AG04450 (cell line): ENCODE data around the gene EFCAB10. TPM values are rescaled to one million over a fixed set of nuclear protein-coding genes. Genes with fewer than 3 reads are reported as not detected.
A peak's percentile ranks its signal among the peaks of the same experiment; 100 is the strongest.

Source experiments
- CTCF ChIA-PET: fragments of 300-600, 350-600 bp; formaldehyde crosslinking; extraction: SDS; loops from one replicate; lab custom pipeline; 2022; ENCODE audit warnings: antibody characterized with exemption, inconsistent platforms; lab: Charles Lee
- POLR2A ChIA-PET: fragments of 350-600 bp; formaldehyde crosslinking; extraction: SDS; loops from one replicate; lab custom pipeline; 2021; ENCODE audit warnings: antibody characterized with exemption, inconsistent platforms; lab: Yijun Ruan, JAX
- DNase-seq: peaks from one replicate; pipeline ENCODE4 v3.0.0-alpha.2; 2011; ENCODE audit warnings: low read depth, low spot score
- H3K27ac ChIP-seq: one replicate; pipeline ENCODE4 v1.5.1; 2012; ENCODE audit warnings: low read depth, low read length, control low read depth
- H3K27me3 ChIP-seq: one replicate; pipeline ENCODE4 v1.6.0; 2012; ENCODE audit warnings: low read length; ENCODE audit not compliant: control insufficient read depth, insufficient read depth
- H3K4me3 ChIP-seq: 2 replicates; pipeline ENCODE4 v1.5.1; 2011; ENCODE audit warnings: mild to moderate bottlenecking, low read depth, low read length, control low read depth
- H3K9me3 ChIP-seq: 2 replicates; pipeline ENCODE4 v1.5.1; 2012; ENCODE audit warnings: low read length; ENCODE audit not compliant: control insufficient read depth, insufficient read depth
- CTCF ChIP-seq: IDR thresholded peaks from 2 replicates; pipeline ENCODE4 v1.5.1; 2011; ENCODE audit warnings: low read depth, low read length, control low read depth, inconsistent platforms
- polyA minus RNA-seq: library from RNA; depleted of rRNA, polyadenylated mRNA; stranded (reverse); fragments of >200 nt; gene quantifications from 2 replicates; pipeline ENCODE4 v1.2.3, GENCODE V29; 2011; rRNA and poly(A)+ RNA removed
- polyA plus RNA-seq: library from polyadenylated mRNA; depleted of rRNA; stranded (reverse); fragments of >200 nt; gene quantifications from 2 replicates; pipeline ENCODE4 v1.2.3, GENCODE V29; 2011; rRNA removed

The EFCAB10 gene
- not detected in 2 replicates for polyA plus RNA-seq
- polyA minus RNA-seq = not detected in 2 replicates

GRCh38 chr7:105581066-105581811 is at the start of gene EFCAB10:
Gene EFCAB10, minus strand, starts transcription at chr7:105581493. Its CDS starts 30 bp downstream, at chr7:105581463.
- no peak for TF ChIP-seq CTCF
- POLR2A ChIA-PET = no interaction called here
- peaks cover 15% of the 10 kb centered on the region for H3K9me3 ChIP-seq
- peak within 1 kb of the TSS; percentile 56 for H3K4me3 ChIP-seq
- H3K27me3 ChIP-seq = no peaks in the 10 kb centered on the region
- no peak within 1 kb of the TSS for H3K27ac ChIP-seq
- CTCF ChIA-PET = interaction anchor here (0.6 to 1.3 kb wide), 3 partner anchors 10 to 114 kb away, joined by 3 read pairs; no protein-coding TSS in a partner anchor
- no peak for DNase-seq

GRCh38 chr7:105625986-105626385 is 44.7 kb upstream of the EFCAB10 start:
- no peak overlapping the region for H3K27ac ChIP-seq
- H3K27me3 ChIP-seq = no peaks in the 10 kb centered on the region
- no peaks in the 10 kb centered on the region for H3K9me3 ChIP-seq
- CTCF ChIA-PET = no interaction called here
- no peak for DNase-seq
- POLR2A ChIA-PET = no interaction called here
- no peak for TF ChIP-seq CTCF
- H3K4me3 ChIP-seq = no peak overlapping the region

GRCh38 chr7:105623906-105624305 is 42.6 kb upstream of the EFCAB10 start:
- no peaks in the 10 kb centered on the region for H3K9me3 ChIP-seq
- H3K4me3 ChIP-seq = no peak overlapping the region
- no peak for TF ChIP-seq CTCF
- no peak for DNase-seq
- CTCF ChIA-PET = no interaction called here
- H3K27me3 ChIP-seq = no peaks in the 10 kb centered on the region
- no peak overlapping the region for H3K27ac ChIP-seq
- POLR2A ChIA-PET = interaction anchor here (0.7 kb wide), 1 partner anchor 92 kb away, joined by 3 read pairs; no protein-coding TSS in a partner anchor

- Histone ChIP-seq H3K27ac (no peak overlapping the region), H3K4me3 (no peak overlapping the region), H3K9me3 (no peaks in the 10 kb centered on the region), H3K27me3 (no peaks in the 10 kb centered on the region)
- ChIA-PET POLR2A (interaction anchor here (0.7 kb wide), 1 partner anchor 92 kb away, joined by 3 read pairs; no protein-coding TSS in a partner anchor), CTCF (no interaction called here)
- TF ChIP-seq CTCF = no peak
- no peak for DNase-seq
Observed at GRCh38 chr7:105623378-105623777, 42.1 kb upstream of the EFCAB10 start.

GRCh38 chr7:105622106-105622731 is 40.9 kb upstream of the EFCAB10 start:
- no peak for TF ChIP-seq CTCF
- no peak overlapping the region for H3K27ac ChIP-seq
- ChIA-PET CTCF (no interaction called here), POLR2A (no interaction called here)
- H3K4me3 ChIP-seq = no peak overlapping the region
- H3K27me3 ChIP-seq = no peaks in the 10 kb centered on the region
- no peak for DNase-seq
- no peaks in the 10 kb centered on the region for H3K9me3 ChIP-seq
